GM19238 (cell line): ENCODE measurements around the gene SLC12A8.

Experiments
- DNase-seq: peaks from one replicate; pipeline ENCODE4 v3.0.0; 2011; ENCODE audit warnings: low spot score; ENCODE audit not compliant: insufficient read length

Gene SLC12A8

GRCh38 chr3:125032683-125033082 lies 179.9 kb downstream of the SLC12A8 start:
- no peak for DNase-seq
